ENCODE data around the gene SDCBP2.
A peak's percentile ranks its signal among the peaks of the same experiment; 100 is the strongest.

SDCBP2 gene

DNA sequence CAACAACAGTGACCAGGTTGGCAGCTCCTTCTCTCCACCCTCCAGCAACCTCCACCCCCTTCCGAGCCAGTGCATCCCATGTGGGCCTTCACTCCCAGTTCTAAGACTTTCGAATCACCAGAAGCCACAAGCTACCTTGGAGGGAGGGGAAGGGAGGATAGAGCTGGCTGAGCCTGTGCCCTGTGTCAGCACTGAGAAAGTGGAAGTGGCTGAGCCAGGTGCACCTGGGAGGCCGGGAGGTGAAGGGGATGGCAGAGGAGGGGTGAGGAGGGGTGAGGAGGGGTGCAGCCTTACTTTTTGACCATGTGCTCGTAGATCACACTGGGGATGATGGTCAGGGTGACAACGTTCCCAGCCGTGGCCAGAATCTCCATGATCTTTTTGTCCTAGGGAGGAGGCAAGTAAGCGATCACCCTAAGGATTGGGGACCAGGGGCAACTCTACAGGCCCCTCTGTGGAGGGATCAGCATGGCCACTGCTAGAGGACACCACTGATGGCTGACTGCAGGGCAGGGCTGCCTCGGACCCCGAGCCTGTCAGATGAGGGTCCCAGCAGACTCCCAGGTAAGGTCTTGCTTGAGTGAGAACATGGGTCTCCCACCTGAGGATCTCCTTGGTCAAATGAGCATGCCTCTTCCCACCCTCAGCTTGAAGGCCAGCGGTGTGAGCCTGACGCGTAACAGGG is 18.3 kb downstream of the SDCBP2 start:
- no peak overlapping the region for H3K27ac ChIP-seq
- TF ChIP-seq, protein P1, sequence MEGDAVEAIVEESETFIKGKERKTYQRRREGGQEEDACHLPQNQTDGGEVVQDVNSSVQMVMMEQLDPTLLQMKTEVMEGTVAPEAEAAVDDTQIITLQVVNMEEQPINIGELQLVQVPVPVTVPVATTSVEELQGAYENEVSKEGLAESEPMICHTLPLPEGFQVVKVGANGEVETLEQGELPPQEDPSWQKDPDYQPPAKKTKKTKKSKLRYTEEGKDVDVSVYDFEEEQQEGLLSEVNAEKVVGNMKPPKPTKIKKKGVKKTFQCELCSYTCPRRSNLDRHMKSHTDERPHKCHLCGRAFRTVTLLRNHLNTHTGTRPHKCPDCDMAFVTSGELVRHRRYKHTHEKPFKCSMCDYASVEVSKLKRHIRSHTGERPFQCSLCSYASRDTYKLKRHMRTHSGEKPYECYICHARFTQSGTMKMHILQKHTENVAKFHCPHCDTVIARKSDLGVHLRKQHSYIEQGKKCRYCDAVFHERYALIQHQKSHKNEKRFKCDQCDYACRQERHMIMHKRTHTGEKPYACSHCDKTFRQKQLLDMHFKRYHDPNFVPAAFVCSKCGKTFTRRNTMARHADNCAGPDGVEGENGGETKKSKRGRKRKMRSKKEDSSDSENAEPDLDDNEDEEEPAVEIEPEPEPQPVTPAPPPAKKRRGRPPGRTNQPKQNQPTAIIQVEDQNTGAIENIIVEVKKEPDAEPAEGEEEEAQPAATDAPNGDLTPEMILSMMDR (IDR thresholded peaks at IDR 0.05; ENCODE audit: low read depth, low read length) = no peak
- no peaks in the 10 kb centered on the region for H3K36me3 ChIP-seq
- no peaks in the 10 kb centered on the region for H3K9me3 ChIP-seq (ENCODE audit: severe bottlenecking)
- H3K4me3 ChIP-seq (ENCODE audit: low read depth, low read length) = no peak overlapping the region
- H3K27me3 ChIP-seq (ENCODE audit: insufficient read depth, low read depth, severe bottlenecking) = no peaks in the 10 kb centered on the region
- no peak for DNase-seq

DNA sequence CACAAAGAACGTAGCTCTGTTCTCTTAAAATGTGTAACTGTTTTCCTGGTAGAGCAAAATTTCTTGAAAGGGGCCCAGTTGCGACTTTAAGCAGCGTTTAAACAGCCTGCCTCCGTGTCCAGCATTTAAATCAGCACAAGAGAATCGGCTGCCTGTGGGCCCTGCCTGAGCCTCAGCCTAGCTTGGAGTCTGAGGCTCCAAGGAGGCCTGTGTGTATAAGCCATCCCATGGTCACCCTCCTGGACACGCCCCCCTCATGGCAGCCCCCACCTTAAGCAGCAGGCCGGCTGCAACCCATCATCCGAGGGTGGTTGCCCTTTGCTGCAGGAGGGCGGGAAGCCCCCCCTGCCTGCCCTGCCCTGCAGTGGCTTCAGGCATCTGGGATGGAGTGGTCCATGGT is 18.9 kb downstream of the SDCBP2 start:
- Histone ChIP-seq H3K9me3 (ENCODE audit: severe bottlenecking) (no peaks in the 10 kb centered on the region), H3K27ac (no peak overlapping the region), H3K36me3 (no peaks in the 10 kb centered on the region), H3K4me3 (ENCODE audit: low read depth, low read length) (no peak overlapping the region), H3K27me3 (ENCODE audit: insufficient read depth, low read depth, severe bottlenecking) (no peaks in the 10 kb centered on the region)
- TF ChIP-seq, protein P1 (IDR thresholded peaks at IDR 0.05; ENCODE audit: low read depth, low read length) = no peak
- DNase-seq = no peak

DNA sequence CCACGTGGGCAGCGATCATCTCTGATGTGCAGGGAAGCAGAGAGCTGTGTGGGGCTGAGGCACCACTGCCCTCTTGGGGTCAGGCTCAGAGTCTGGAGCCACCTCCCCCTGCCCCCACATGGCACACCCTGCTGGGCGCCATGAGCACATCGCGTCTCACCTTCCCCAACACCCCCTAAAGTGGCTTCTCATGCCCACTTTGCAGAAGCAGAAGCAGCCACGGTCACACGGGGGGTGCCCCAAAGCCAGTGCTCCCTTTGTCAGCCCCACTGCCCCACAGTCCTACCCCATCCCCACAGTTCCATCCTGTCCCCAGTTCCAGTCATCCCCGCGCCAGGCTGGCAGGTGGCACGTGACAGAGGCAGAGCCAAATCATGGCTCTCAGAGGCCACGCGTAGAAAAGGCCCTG is 19.5 kb downstream of the SDCBP2 start:
- TF ChIP-seq, protein P1 (IDR thresholded peaks at IDR 0.05; ENCODE audit: low read depth, low read length) = peak; percentile 51
- H3K27me3 ChIP-seq (ENCODE audit: insufficient read depth, low read depth, severe bottlenecking) = no peaks in the 10 kb centered on the region
- no peak overlapping the region for H3K4me3 ChIP-seq (ENCODE audit: low read depth, low read length)
- H3K27ac ChIP-seq = no peak overlapping the region
- no peak for DNase-seq
- H3K36me3 ChIP-seq = no peaks in the 10 kb centered on the region
- no peaks in the 10 kb centered on the region for H3K9me3 ChIP-seq (ENCODE audit: severe bottlenecking)

- Histone ChIP-seq H3K36me3 (no peaks in the 10 kb centered on the region), H3K9me3 (ENCODE audit: severe bottlenecking) (no peaks in the 10 kb centered on the region), H3K27ac (no peak overlapping the region), H3K4me3 (ENCODE audit: low read depth, low read length) (no peak overlapping the region), H3K27me3 (ENCODE audit: insufficient read depth, low read depth, severe bottlenecking) (no peaks in the 10 kb centered on the region)
- no peak for DNase-seq
- TF ChIP-seq, protein P1 (IDR thresholded peaks at IDR 0.05; ENCODE audit: low read depth, low read length) = no peak
Observed at GRCh38 chr20:1308702-1309095, 20.2 kb downstream of the SDCBP2 start.

DNA sequence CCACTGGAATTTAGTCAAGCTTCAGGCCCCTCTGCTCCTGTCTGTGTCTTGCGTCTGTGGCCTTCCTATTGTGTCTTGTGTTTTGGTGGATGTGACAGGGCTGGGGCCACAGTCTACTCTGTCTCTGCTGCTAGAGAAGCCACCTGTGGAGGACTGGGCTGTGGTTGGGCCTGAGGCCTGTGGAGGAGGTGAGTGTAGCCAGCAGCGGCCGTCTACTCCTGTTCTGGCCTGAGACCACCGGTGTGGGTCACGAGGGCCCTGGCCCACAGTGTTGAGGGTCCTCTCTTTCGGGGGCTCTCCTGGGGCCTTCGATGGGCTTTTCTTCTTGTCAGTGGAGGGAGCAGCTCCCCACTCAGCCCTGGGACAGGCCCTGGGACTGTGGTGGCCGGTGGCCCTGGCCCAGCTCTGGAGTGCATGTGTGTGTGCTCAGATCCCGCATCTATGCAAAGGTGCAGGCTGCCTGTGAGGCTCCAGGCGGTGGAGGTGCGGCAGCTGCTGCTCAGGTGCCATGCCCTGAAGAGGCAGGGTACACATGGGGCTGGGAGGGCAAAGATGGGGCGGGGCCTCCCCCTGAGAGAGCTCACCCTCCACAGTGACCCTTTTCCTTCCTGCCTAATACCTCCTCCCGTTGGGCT is 20.8 kb downstream of the SDCBP2 start:
- Histone ChIP-seq H3K27ac (no peak overlapping the region), H3K36me3 (no peaks in the 10 kb centered on the region), H3K27me3 (ENCODE audit: insufficient read depth, low read depth, severe bottlenecking) (no peaks in the 10 kb centered on the region), H3K9me3 (ENCODE audit: severe bottlenecking) (no peaks in the 10 kb centered on the region), H3K4me3 (ENCODE audit: low read depth, low read length) (no peak overlapping the region)
- DNase-seq = no peak
- TF ChIP-seq, protein P1 (IDR thresholded peaks at IDR 0.05; ENCODE audit: low read depth, low read length) = no peak
